ENCODE measurements around the gene ADCY2.

DNA sequence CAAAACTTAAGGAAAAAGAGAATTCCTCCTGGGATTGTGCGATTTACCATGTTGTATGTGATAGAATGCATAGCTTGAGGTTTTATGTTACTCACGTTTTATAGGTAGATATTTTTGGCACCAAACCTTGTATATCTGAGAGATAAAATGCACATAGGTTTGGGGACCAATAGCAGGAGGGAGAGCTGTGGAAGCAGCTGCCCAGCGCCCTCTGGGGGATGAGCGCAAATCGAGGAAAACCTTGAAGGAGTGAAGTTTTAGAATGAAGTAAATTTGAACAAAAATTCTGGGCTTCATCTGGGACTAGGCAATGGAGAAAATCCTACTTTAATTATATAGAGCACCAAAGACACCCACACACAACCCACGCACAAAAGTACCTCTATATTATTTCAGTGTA lies 197.0 kb downstream of the ADCY2 start:
- TF ChIP-seq, protein P1, sequence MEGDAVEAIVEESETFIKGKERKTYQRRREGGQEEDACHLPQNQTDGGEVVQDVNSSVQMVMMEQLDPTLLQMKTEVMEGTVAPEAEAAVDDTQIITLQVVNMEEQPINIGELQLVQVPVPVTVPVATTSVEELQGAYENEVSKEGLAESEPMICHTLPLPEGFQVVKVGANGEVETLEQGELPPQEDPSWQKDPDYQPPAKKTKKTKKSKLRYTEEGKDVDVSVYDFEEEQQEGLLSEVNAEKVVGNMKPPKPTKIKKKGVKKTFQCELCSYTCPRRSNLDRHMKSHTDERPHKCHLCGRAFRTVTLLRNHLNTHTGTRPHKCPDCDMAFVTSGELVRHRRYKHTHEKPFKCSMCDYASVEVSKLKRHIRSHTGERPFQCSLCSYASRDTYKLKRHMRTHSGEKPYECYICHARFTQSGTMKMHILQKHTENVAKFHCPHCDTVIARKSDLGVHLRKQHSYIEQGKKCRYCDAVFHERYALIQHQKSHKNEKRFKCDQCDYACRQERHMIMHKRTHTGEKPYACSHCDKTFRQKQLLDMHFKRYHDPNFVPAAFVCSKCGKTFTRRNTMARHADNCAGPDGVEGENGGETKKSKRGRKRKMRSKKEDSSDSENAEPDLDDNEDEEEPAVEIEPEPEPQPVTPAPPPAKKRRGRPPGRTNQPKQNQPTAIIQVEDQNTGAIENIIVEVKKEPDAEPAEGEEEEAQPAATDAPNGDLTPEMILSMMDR (IDR thresholded peaks at IDR 0.05) = peak in 2 of 4 donors; percentile 8 to 28
- no peak for TF ChIP-seq POLR2A (IDR thresholded peaks at IDR 0.05)

All from right lobe of liver (tissue), 4 donors.